Measurements from ENCODE around the gene RFFL.

DNA sequence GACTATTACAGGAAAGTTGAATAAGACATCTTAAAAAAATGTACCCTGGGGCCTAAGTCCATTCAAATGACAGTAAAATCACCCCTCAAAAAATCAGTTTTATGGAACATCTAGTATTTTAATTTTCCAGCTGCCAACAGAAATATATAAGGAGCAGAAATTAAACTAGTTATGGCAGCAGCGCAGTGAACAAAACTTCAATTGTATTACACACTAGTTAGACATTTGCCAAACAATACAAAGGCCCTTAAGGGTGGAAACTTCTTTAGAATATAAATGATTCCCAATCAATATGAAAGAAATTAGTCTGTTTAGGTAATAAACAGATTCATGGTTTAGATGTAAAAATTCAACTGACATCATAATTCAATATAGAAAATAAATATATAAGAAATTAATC, 18.1 kb upstream of the RFFL start:
- TF ChIP-seq ZNF274 (IDR thresholded peaks at IDR 0.05; ENCODE audit: low read depth, low read length) (no peak), YY1 (IDR thresholded peaks at IDR 0.05; ENCODE audit: insufficient read depth, insufficient read length) (no peak), SUZ12 (IDR thresholded peaks at IDR 0.05; ENCODE audit: extremely low read depth, insufficient read depth, insufficient read length) (no peak)

Measured in NT2/D1 (cell line).